Measurements from ENCODE around the gene PAQR9. TPM values are rescaled to one million over a fixed set of nuclear protein-coding genes. Genes with fewer than 3 reads are reported as not detected.

PAQR9 gene
- total RNA-seq, result not detected in 2 replicates

DNA sequence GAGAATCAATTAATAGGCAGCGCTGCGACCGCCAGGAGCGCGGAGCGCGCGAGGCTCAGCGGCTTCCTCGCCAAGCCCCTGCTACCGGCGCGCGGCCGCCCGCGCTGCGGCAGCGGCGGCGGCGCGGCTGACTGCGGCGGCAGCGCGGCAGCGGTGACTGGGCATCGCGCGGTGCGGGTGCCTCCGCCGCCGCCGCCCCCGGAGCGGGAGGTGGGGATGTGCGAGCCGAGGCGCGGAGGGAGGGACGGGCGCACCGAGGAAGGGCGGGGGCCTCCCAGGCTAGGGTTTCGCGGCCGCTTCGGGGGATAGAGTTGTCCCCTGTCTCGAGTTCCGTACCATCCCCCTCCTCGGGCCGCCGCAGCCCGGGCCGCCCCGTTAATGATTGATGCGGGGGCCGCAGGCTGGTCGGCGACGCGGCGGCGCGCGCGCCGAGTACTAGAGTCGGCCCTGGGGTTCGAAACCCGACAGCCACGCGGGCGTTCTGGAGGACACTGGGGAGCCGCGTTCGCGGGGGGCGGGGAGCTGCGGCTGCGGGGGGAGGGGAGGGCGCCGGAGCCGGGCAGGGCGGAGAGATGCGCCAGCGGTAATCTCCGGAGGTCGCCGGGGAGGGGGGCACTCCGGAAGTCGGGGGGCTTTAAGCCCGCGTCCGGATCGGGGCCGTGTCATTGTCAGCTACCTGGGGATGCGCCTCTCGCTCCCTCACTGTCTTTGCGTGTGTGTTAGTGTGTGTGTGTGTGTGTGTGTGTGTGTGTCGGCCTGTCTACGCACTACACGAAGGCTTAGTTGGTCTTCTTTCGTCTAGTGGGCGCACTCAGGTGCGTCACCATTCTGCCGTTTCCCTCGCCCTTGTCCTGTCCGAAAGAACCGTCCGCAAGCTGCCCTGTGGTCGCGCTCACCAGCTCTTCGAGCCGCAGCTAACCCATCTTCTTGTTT, at the start of gene PAQR9:
Gene PAQR9 (minus strand): TSS at position 159 of the 933 bp plus-strand sequence. CDS start 338 bp downstream, outside the sequence.
- Mint-ChIP-seq H3K4me1 (ENCODE audit: low read depth) (peaks cover 7% of the 10 kb centered on the region), H3K27me3 (ENCODE audit: low read depth) (peaks cover 67% of the 10 kb centered on the region), H3K4me3 (ENCODE audit: low read depth) (peak within 1 kb of the TSS; percentile 79), H3K9me3 (no peaks in the 10 kb centered on the region), H3K36me3 (ENCODE audit: low read depth) (no peaks in the 10 kb centered on the region), H3K27ac (no peak within 1 kb of the TSS)
- intact Hi-C loops (cut with micrococcal nuclease), result no loop called here
- no peak for DNase-seq (ENCODE audit: low spot score)

GRCh38 chr3:143011705-143012104, 48.2 kb upstream of the PAQR9 start:
- DNase-seq (ENCODE audit: low spot score), result no peak
- peak overlapping the region; percentile 54 for H3K27ac Mint-ChIP-seq
- H3K4me3 Mint-ChIP-seq (ENCODE audit: low read depth), result peak overlapping the region; percentile 18
- intact Hi-C loops (cut with micrococcal nuclease), result loop anchor here (1.0 kb wide), 1 partner anchor 10 kb away; the partner anchor contains the start of gene U2SURP
- peaks cover 48% of the 10 kb centered on the region for H3K4me1 Mint-ChIP-seq (ENCODE audit: low read depth)
- H3K27me3 Mint-ChIP-seq (ENCODE audit: low read depth), result no peaks in the 10 kb centered on the region
- peaks cover 35% of the 10 kb centered on the region for H3K36me3 Mint-ChIP-seq (ENCODE audit: low read depth)
- H3K9me3 Mint-ChIP-seq, result no peaks in the 10 kb centered on the region

GRCh38 chr3:143010024-143010423, 46.5 kb upstream of the PAQR9 start:
- intact Hi-C loops (cut with micrococcal nuclease), result no loop called here
- no peak for DNase-seq (ENCODE audit: low spot score)
- Mint-ChIP-seq H3K27ac (no peak overlapping the region), H3K4me1 (ENCODE audit: low read depth) (peaks cover 51% of the 10 kb centered on the region), H3K27me3 (ENCODE audit: low read depth) (no peaks in the 10 kb centered on the region), H3K4me3 (ENCODE audit: low read depth) (no peak overlapping the region), H3K36me3 (ENCODE audit: low read depth) (peaks cover 26% of the 10 kb centered on the region), H3K9me3 (no peaks in the 10 kb centered on the region)

DNA sequence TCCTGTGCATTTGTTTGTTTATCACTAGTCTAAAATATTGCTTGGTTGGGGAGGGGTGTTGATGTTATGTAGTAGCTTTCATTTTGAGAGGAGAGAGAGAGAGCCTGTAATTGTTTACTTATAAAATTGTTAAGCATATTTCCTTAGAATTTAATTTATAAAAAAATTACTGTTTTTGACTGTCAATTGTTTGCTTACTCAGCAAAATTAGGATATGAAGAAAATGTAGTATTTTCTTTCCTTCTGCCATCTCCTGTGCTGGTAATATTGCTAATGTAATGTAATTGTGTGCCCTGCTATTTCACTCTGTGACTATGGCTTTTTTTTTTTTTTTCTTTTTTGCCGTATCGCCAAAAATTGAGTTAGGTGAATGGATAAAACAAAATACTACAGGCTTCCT, 41.3 kb upstream of the PAQR9 start:
- Mint-ChIP-seq H3K27me3 (ENCODE audit: low read depth) (no peaks in the 10 kb centered on the region), H3K9me3 (no peaks in the 10 kb centered on the region), H3K4me1 (ENCODE audit: low read depth) (peaks cover 39% of the 10 kb centered on the region), H3K27ac (no peak overlapping the region), H3K36me3 (ENCODE audit: low read depth) (peaks cover 15% of the 10 kb centered on the region), H3K4me3 (ENCODE audit: low read depth) (peak overlapping the region; percentile 22)
- no peak for DNase-seq (ENCODE audit: low spot score)
- intact Hi-C loops (cut with micrococcal nuclease), result loop anchor here (5.0 kb wide), 3 partner anchors 117 to 408 kb away; partner anchors contain the start of gene PLS1

DNA sequence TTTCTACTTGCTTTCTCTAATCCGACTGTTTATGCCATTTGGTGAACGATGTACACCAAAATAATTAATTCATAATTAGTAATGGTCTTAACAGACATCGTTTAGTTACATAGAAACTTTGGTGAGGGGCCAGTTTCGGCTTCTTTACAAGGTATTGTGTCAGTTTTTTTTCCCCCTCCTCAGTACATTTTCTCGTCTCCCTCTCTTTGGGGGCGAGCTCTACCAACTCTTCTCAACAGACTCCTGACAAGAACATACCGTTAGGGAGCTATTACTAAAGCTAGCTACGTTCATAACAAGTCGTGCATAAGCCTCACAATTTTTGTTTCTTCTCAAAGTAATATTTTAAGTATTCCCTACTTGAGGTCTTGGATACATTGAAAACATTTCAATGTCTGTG, 39.3 kb upstream of the PAQR9 start:
- H3K27me3 Mint-ChIP-seq (ENCODE audit: low read depth), result peaks cover 2% of the 10 kb centered on the region
- H3K9me3 Mint-ChIP-seq, result no peaks in the 10 kb centered on the region
- peaks cover 11% of the 10 kb centered on the region for H3K36me3 Mint-ChIP-seq (ENCODE audit: low read depth)
- peak overlapping the region; percentile 94 for H3K4me3 Mint-ChIP-seq (ENCODE audit: low read depth)
- peaks cover 30% of the 10 kb centered on the region for H3K4me1 Mint-ChIP-seq (ENCODE audit: low read depth)
- no peak for DNase-seq (ENCODE audit: low spot score)
- intact Hi-C loops (cut with micrococcal nuclease), result loop anchor here (2.0 to 5.0 kb wide), 4 partner anchors 16 to 405 kb away; partner anchors contain the start of gene PLS1
- H3K27ac Mint-ChIP-seq, result peak overlapping the region; percentile 96

GRCh38 chr3:143002083-143002712, 38.7 kb upstream of the PAQR9 start:
- Mint-ChIP-seq H3K9me3 (no peaks in the 10 kb centered on the region), H3K36me3 (ENCODE audit: low read depth) (peaks cover 11% of the 10 kb centered on the region), H3K27ac (peak overlapping the region; percentile 96), H3K4me3 (ENCODE audit: low read depth) (peak overlapping the region; percentile 94), H3K4me1 (ENCODE audit: low read depth) (peaks cover 28% of the 10 kb centered on the region), H3K27me3 (ENCODE audit: low read depth) (peaks cover 2% of the 10 kb centered on the region)
- no peak for DNase-seq (ENCODE audit: low spot score)
- intact Hi-C loops (cut with micrococcal nuclease), result loop anchor here (2.0 to 5.0 kb wide), 4 partner anchors 17 to 405 kb away; partner anchors contain the start of gene PLS1

DNA sequence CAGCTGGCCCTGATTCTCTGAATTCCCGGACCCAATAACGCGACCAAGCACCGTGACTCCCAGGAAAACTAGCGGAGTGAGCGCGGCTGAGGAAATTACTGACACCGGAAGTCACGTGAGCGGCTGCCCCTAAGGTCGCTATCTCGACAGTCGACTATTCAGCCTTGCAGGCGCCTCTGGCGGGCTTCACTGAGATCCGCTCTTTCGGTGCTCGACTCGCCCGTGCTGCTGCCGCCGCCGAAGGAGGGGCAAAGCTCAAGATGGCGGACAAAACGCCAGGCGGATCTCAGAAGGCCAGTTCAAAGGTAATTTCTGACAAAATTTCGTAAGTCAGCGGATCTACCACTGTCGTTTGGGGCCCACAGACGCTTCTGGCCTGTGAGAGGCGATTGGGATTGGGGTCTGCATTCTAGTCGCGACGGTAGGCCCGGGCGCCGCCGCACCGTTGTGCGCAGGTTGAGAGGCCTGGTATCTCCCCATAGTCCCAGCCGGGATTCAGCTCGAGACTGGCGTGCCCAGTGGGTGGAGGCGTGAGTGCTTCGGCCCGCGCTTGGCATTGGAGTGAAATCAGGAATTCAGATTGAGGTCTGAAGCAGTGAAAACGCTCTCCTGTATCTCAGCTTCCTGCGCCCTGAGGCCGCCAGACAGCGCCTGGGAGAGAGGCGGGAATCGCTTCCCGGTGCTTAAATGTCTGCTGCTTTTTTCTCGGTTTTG, 38.1 kb upstream of the PAQR9 start, which contains the start of gene U2SURP:
Gene U2SURP (plus strand): TSS at position 202 of the 714 bp plus-strand sequence. CDS start 59 bp downstream, at position 261.
- peaks cover 11% of the 10 kb centered on the region for H3K36me3 Mint-ChIP-seq (ENCODE audit: low read depth)
- intact Hi-C loops (cut with micrococcal nuclease), result loop anchor here (1.0 to 5.0 kb wide), 8 partner anchors 10 to 970 kb away; partner anchors contain the start of genes ATR, DIPK2A and PLS1
- peaks cover 22% of the 10 kb centered on the region for H3K4me1 Mint-ChIP-seq (ENCODE audit: low read depth)
- peak within 1 kb of the TSS; percentile 94 for H3K4me3 Mint-ChIP-seq (ENCODE audit: low read depth)
- DNase-seq (ENCODE audit: low spot score), result peak; percentile 91
- H3K9me3 Mint-ChIP-seq, result no peaks in the 10 kb centered on the region
- H3K27ac Mint-ChIP-seq, result peak within 1 kb of the TSS; percentile 96
- peaks cover 3% of the 10 kb centered on the region for H3K27me3 Mint-ChIP-seq (ENCODE audit: low read depth)

DNA sequence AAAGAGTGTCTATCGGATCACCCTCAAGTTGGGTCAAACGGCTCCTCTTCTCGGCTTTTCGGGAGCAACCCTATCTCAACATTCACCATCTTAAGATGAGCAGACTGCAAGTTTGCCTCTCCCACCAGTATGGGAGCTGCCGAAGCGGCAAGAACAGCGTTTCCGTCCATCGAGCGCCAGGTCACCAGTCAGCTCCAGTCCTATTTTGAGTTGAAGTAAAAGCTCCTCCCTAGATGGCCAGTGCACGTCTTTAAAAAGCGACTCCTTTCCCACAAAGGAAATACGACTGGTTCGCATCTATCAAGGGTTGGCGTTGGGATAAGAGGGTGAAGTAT, 37.5 kb upstream of the PAQR9 start:
- peaks cover 11% of the 10 kb centered on the region for H3K36me3 Mint-ChIP-seq (ENCODE audit: low read depth)
- peak; percentile 68 for DNase-seq (ENCODE audit: low spot score)
- peaks cover 19% of the 10 kb centered on the region for H3K4me1 Mint-ChIP-seq (ENCODE audit: low read depth)
- peak overlapping the region; percentile 96 for H3K27ac Mint-ChIP-seq
- H3K4me3 Mint-ChIP-seq (ENCODE audit: low read depth), result peak overlapping the region; percentile 94
- H3K9me3 Mint-ChIP-seq, result no peaks in the 10 kb centered on the region
- intact Hi-C loops (cut with micrococcal nuclease), result loop anchor here (1.0 to 5.0 kb wide), 7 partner anchors 10 to 970 kb away; partner anchors contain the start of genes ATR, DIPK2A and PLS1
- H3K27me3 Mint-ChIP-seq (ENCODE audit: low read depth), result peaks cover 6% of the 10 kb centered on the region

GRCh38 chr3:143000528-143000927, 37.1 kb upstream of the PAQR9 start:
- peaks cover 6% of the 10 kb centered on the region for H3K27me3 Mint-ChIP-seq (ENCODE audit: low read depth)
- H3K4me1 Mint-ChIP-seq (ENCODE audit: low read depth), result peaks cover 18% of the 10 kb centered on the region
- DNase-seq (ENCODE audit: low spot score), result no peak
- H3K36me3 Mint-ChIP-seq (ENCODE audit: low read depth), result peaks cover 11% of the 10 kb centered on the region
- peak overlapping the region; percentile 94 for H3K4me3 Mint-ChIP-seq (ENCODE audit: low read depth)
- intact Hi-C loops (cut with micrococcal nuclease), result loop anchor here (5.0 kb wide), 3 partner anchors 122 to 403 kb away; partner anchors contain the start of gene PLS1
- peak overlapping the region; percentile 96 for H3K27ac Mint-ChIP-seq
- H3K9me3 Mint-ChIP-seq, result no peaks in the 10 kb centered on the region

- Mint-ChIP-seq H3K27ac (no peak overlapping the region), H3K36me3 (ENCODE audit: low read depth) (peaks cover 9% of the 10 kb centered on the region), H3K4me1 (ENCODE audit: low read depth) (peaks cover 17% of the 10 kb centered on the region), H3K4me3 (ENCODE audit: low read depth) (peak overlapping the region; percentile 94), H3K9me3 (no peaks in the 10 kb centered on the region), H3K27me3 (ENCODE audit: low read depth) (peaks cover 8% of the 10 kb centered on the region)
- intact Hi-C loops (cut with micrococcal nuclease), result loop anchor here (5.0 kb wide), 3 partner anchors 122 to 403 kb away; partner anchors contain the start of gene PLS1
- no peak for DNase-seq (ENCODE audit: low spot score)
Measured at GRCh38 chr3:142999881-143000280, 36.4 kb upstream of the PAQR9 start.

- H3K4me1 Mint-ChIP-seq (ENCODE audit: low read depth), result peaks cover 19% of the 10 kb centered on the region
- intact Hi-C loops (cut with micrococcal nuclease), result no loop called here
- no peak for DNase-seq (ENCODE audit: low spot score)
- no peak overlapping the region for H3K27ac Mint-ChIP-seq
- no peak overlapping the region for H3K4me3 Mint-ChIP-seq (ENCODE audit: low read depth)
- peaks cover 5% of the 10 kb centered on the region for H3K36me3 Mint-ChIP-seq (ENCODE audit: low read depth)
- no peaks in the 10 kb centered on the region for H3K9me3 Mint-ChIP-seq
- H3K27me3 Mint-ChIP-seq (ENCODE audit: low read depth), result peaks cover 11% of the 10 kb centered on the region
Measured at GRCh38 chr3:142998439-142998838, 35.0 kb upstream of the PAQR9 start.

- peaks cover 14% of the 10 kb centered on the region for H3K4me1 Mint-ChIP-seq (ENCODE audit: low read depth)
- H3K36me3 Mint-ChIP-seq (ENCODE audit: low read depth), result no peaks in the 10 kb centered on the region
Measured at GRCh38 chr3:142997330-142997729, 33.9 kb upstream of the PAQR9 start.

More at GRCh38 chr3:142997330-142997729, 33.9 kb upstream of the PAQR9 start:
- Mint-ChIP-seq H3K9me3 (no peaks in the 10 kb centered on the region), H3K27ac (no peak overlapping the region), H3K27me3 (ENCODE audit: low read depth) (peaks cover 14% of the 10 kb centered on the region), H3K4me3 (ENCODE audit: low read depth) (no peak overlapping the region)
- intact Hi-C loops (cut with micrococcal nuclease), result no loop called here
- no peak for DNase-seq (ENCODE audit: low spot score)

Data from activated T-helper 2 cell treated with anti-CD3 and anti-CD28 coated beads, Interferon-gamma antibody, Interleukin-2, Interleukin-4, amounts not matched to agents 10 μg/mL and 5 μg/mL and 100 μg/mL, durations not matched to agents 14 hours and 24 hours and 36 hours (primary cell).